ENCODE measurements around the gene BATF3.
"Not testable (repeated sequence)": the region's sequence is repeated elsewhere in the genome, so short reads cannot be mapped to it uniquely, and the experiment has no call there.

BATF3 gene

GRCh38 chr1:212684076-212684475, 15.6 kb downstream of the BATF3 start:
- no peak for DNase-seq

- no peak for DNase-seq
Observed at GRCh38 chr1:212683357-212683722, 16.3 kb downstream of the BATF3 start.

GRCh38 chr1:212680680-212681389, 18.8 kb downstream of the BATF3 start:
- no peak for DNase-seq

GRCh38 chr1:212678456-212679410, 20.9 kb downstream of the BATF3 start:
- DNase-seq = no peak

- DNase-seq = no peak
Observed at GRCh38 chr1:212677573-212677972, 22.1 kb downstream of the BATF3 start.

GRCh38 chr1:212677136-212677535, 22.5 kb downstream of the BATF3 start:
- DNase-seq = no peak

GRCh38 chr1:212675675-212676074, 24.0 kb downstream of the BATF3 start:
- DNase-seq = no peak

GRCh38 chr1:212674872-212675271, 24.8 kb downstream of the BATF3 start:
- no peak for DNase-seq

- DNase-seq = peak; percentile 49
Observed at GRCh38 chr1:212671342-212672031, 28.2 kb downstream of the BATF3 start.

GRCh38 chr1:212670882-212671281, 28.8 kb downstream of the BATF3 start:
- DNase-seq = no peak

- DNase-seq = no peak
Observed at GRCh38 chr1:212670301-212670700, 29.3 kb downstream of the BATF3 start.

- no peak for DNase-seq
Observed at GRCh38 chr1:212669600-212669999, 30.0 kb downstream of the BATF3 start.

- peak; percentile 36 for DNase-seq
Observed at GRCh38 chr1:212669102-212669501, 30.5 kb downstream of the BATF3 start.

- DNase-seq = no peak
Observed at GRCh38 chr1:212668477-212668876, 31.2 kb downstream of the BATF3 start.

GRCh38 chr1:212667223-212668139, 32.2 kb downstream of the BATF3 start:
- DNase-seq = peak; percentile 96

GRCh38 chr1:212666116-212666775, 33.4 kb downstream of the BATF3 start:
- no peak for DNase-seq

GRCh38 chr1:212665241-212666115, 34.2 kb downstream of the BATF3 start:
- peak; percentile 81 for DNase-seq

GRCh38 chr1:212664409-212665199, 35.0 kb downstream of the BATF3 start:
- no peak for DNase-seq

- DNase-seq = not testable (repeated sequence)
Observed at GRCh38 chr1:212658250-212658649, 41.4 kb downstream of the BATF3 start.

GRCh38 chr1:212656730-212657129, 42.9 kb downstream of the BATF3 start:
- no peak for DNase-seq

Measured in fibroblast of skin of scalp (primary cell).